B cell (primary cell): ENCODE results near the gene ADCY2. TPM values are rescaled to one million over a fixed set of nuclear protein-coding genes. Genes with fewer than 3 reads are reported as not detected.

Experiments used
- ATAC-seq: fragments of 200-7000 bp; cut with Tn5 transposase; one replicate; pipeline ENCODE4 v1.10.0; 2021; ENCODE audit warnings: low read depth, mild to moderate bottlenecking, moderate number of reproducible peaks, moderate library complexity
- CTCF ChIA-PET: fragments of 350-600 bp; sonication (Branson Sonifier 250); formaldehyde crosslinking; loops from one replicate; lab custom pipeline; 2021; ENCODE audit warnings: antibody characterized with exemption, inconsistent platforms; lab: Charles Lee
- POLR2A ChIA-PET: fragments of 350-600 bp; sonication (Branson Sonifier 250); formaldehyde crosslinking; loops from one replicate; lab custom pipeline; 2021; ENCODE audit warnings: antibody characterized with exemption; lab: Charles Lee
- DNase-seq: peaks from one replicate; pipeline ENCODE4 v3.0.0; 2013
- H2AFZ ChIP-seq: 2 replicates; pipeline ENCODE4 v1.6.1; 2012; ENCODE audit warnings: mild to moderate bottlenecking, low read depth, low read length; ENCODE audit not compliant: insufficient read depth, poor library complexity, severe bottlenecking
- H3K27ac ChIP-seq, 2 donors: 1 replicate in 1 of 2; 2 replicates in 1 of 2; pipeline ENCODE4 v1.5.1; 2012 to 2013; ENCODE audit warnings: low read length in 2 of 2, mild to moderate bottlenecking in 2 of 2, moderate library complexity in 1 of 2
- H3K27me3 ChIP-seq, 4 experiments: fragments of 200-600 bp in 1 of 4; sonication (generic) in 1 of 4; replicated peaks in 1 of 4; 1 replicate in 2 of 4; 2 replicates in 2 of 4; pipeline versions ENCODE4 v1.6.1 to v1.7.0; 2013 to 2016; ENCODE audit warnings: low read length in 3 of 4, mild to moderate bottlenecking in 2 of 4, mixed read lengths in 1 of 4, moderate library complexity in 1 of 4; ENCODE audit not compliant: insufficient read depth in 4 of 4, control insufficient read depth in 3 of 4; ENCODE audit errors: control extremely low read depth in 1 of 4
- H3K36me3 ChIP-seq, 2 experiments: replicated peaks in 1 of 2; 1 replicate in 1 of 2; 2 replicates in 1 of 2; pipeline versions ENCODE4 v1.6.1 to v1.7.1; 2013; ENCODE audit warnings: low read length in 1 of 2; ENCODE audit not compliant: insufficient read depth in 2 of 2, control insufficient read depth in 1 of 2; ENCODE audit errors: control extremely low read depth in 1 of 2, extremely low read depth in 1 of 2
- H3K4me1 ChIP-seq, 2 donors: fragments of 200-600 bp in 1 of 2; sonication (generic) in 1 of 2; 1 replicate in 1 of 2; 2 replicates in 1 of 2; pipeline versions ENCODE4 v1.5.1 to v1.6.1; 2013 to 2017; ENCODE audit warnings: low read length in 2 of 2; ENCODE audit not compliant: control insufficient read depth in 2 of 2, insufficient read depth in 2 of 2
- H3K4me2 ChIP-seq: replicated peaks from 2 replicates; pipeline ENCODE3; 2012; ENCODE audit warnings: mild to moderate bottlenecking, low read depth, low read length; ENCODE audit not compliant: poor library complexity, severe bottlenecking
- H3K4me3 ChIP-seq, 5 experiments: fragments of 200-600 bp in 1 of 5; sonication (generic) in 1 of 5; 1 replicate in 3 of 5; 2 replicates in 2 of 5; pipeline versions ENCODE4 v1.5.1 to v1.7.0; 2011 to 2016; ENCODE audit warnings: low read length in 4 of 5, mild to moderate bottlenecking in 4 of 5, low read depth in 2 of 5, control low read depth in 1 of 5, moderate library complexity in 1 of 5; ENCODE audit not compliant: insufficient read depth in 1 of 5; ENCODE audit errors: control extremely low read depth in 1 of 5, extremely low read depth in 1 of 5
- H3K79me2 ChIP-seq: fragments of 200-600 bp; sonication (generic); one replicate; pipeline ENCODE4 v1.6.0; 2016; ENCODE audit warnings: low read length; ENCODE audit not compliant: control insufficient read depth, insufficient read depth
- H3K9ac ChIP-seq: fragments of 200-600 bp; sonication (generic); 2 replicates; pipeline ENCODE4 v1.6.1; 2017; ENCODE audit warnings: mild to moderate bottlenecking, low read length, moderate library complexity
- H3K9me3 ChIP-seq, 3 donors: one replicate each; pipeline versions ENCODE4 v1.6.1 to v1.7.1; 2013; ENCODE audit warnings: low read length in 2 of 3; ENCODE audit not compliant: control insufficient read depth in 2 of 3, insufficient read depth in 1 of 3; ENCODE audit errors: control extremely low read depth in 1 of 3
- H4K20me1 ChIP-seq: 2 replicates; pipeline ENCODE4 v1.6.0; 2012; ENCODE audit warnings: mild to moderate bottlenecking, low read length; ENCODE audit not compliant: insufficient read depth, control insufficient read depth, poor library complexity, severe bottlenecking
- H3K27ac Mint-ChIP-seq: one replicate; pipeline ENCODE4 v1.8.0; 2021; ENCODE audit warnings: mixed read lengths
- H3K27me3 Mint-ChIP-seq: one replicate; pipeline ENCODE4 v1.8.0; 2021; ENCODE audit warnings: mixed read lengths
- H3K4me1 Mint-ChIP-seq: one replicate; pipeline ENCODE4 v1.8.0; 2021; ENCODE audit warnings: mixed read lengths
- H3K4me3 Mint-ChIP-seq: one replicate; pipeline ENCODE4 v1.8.0; 2021; ENCODE audit warnings: mixed read lengths
- H3K9me3 Mint-ChIP-seq: one replicate; pipeline ENCODE4 v1.8.0; 2022; ENCODE audit warnings: mixed read lengths; ENCODE audit not compliant: insufficient read depth
- EZH2 ChIP-seq: IDR thresholded peaks from 2 replicates; pipeline ENCODE4 v1.6.1; 2012; ENCODE audit warnings: borderline replicate concordance, low read depth, mild to moderate bottlenecking, moderate library complexity, low read length; ENCODE audit not compliant: insufficient read depth, poor library complexity, severe bottlenecking
- WGBS: methylation state at CpG from one replicate; pipeline ENCODE4 v1.1.5; 2013; ENCODE audit warnings: missing lambda C conversion rate; ENCODE audit not compliant: insufficient coverage; 5-methylcytosine and 5-hydroxymethylcytosine counted together
- intact Hi-C: fragments of 100-400 bp; cut with micrococcal nuclease; formaldehyde crosslinking; loops from one replicate; pipeline ENCODE4 v1.10.0; 2022
- polyA plus RNA-seq: library from polyadenylated mRNA; depleted of rRNA; stranded (reverse); fragments of >200 nt; gene quantifications from 2 replicates; pipeline ENCODE4 v1.2.3, GENCODE V29; 2012
- total RNA-seq, 2 donors: library from RNA; stranded (reverse); fragments of 120-200 nt in 1 of 2; gene quantifications; 1 replicate in 1 of 2; 2 replicates in 1 of 2; pipeline versions ENCODE4 v1.2.3 to v1.2.4, GENCODE V29; 2013 to 2022
- TF ChIP-seq, protein P1 (sequence below): fragments of 200-600 bp; IDR thresholded peaks from one replicate; pipeline ENCODE4 v1.8.0; 2022; ENCODE audit warnings: antibody characterized with exemption, mild to moderate bottlenecking

Gene ADCY2
- total and polyA plus RNA-seq, 2 donors (not counting 1 experiment from before 2014, with no cell fraction given) = not detected

GRCh38 chr5:7747728-7748127, 351.8 kb downstream of the ADCY2 start:
- POLR2A ChIA-PET = no interaction called here
- H3K36me3 ChIP-seq = no peaks in the 10 kb centered on the region
- no peaks in the 10 kb centered on the region for H3K4me1 Mint-ChIP-seq
- H3K27me3 ChIP-seq = no peaks in the 10 kb centered on the region
- CTCF ChIA-PET = no interaction called here
- DNase-seq = no peak
- H3K27ac Mint-ChIP-seq = no peak overlapping the region
- H3K9me3 ChIP-seq = no peaks in the 10 kb centered on the region
- no peaks in the 10 kb centered on the region for H3K4me1 ChIP-seq
- TF ChIP-seq, protein P1, sequence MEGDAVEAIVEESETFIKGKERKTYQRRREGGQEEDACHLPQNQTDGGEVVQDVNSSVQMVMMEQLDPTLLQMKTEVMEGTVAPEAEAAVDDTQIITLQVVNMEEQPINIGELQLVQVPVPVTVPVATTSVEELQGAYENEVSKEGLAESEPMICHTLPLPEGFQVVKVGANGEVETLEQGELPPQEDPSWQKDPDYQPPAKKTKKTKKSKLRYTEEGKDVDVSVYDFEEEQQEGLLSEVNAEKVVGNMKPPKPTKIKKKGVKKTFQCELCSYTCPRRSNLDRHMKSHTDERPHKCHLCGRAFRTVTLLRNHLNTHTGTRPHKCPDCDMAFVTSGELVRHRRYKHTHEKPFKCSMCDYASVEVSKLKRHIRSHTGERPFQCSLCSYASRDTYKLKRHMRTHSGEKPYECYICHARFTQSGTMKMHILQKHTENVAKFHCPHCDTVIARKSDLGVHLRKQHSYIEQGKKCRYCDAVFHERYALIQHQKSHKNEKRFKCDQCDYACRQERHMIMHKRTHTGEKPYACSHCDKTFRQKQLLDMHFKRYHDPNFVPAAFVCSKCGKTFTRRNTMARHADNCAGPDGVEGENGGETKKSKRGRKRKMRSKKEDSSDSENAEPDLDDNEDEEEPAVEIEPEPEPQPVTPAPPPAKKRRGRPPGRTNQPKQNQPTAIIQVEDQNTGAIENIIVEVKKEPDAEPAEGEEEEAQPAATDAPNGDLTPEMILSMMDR = no peak
- TF ChIP-seq EZH2 = no peak
- peaks cover 8% of the 10 kb centered on the region for H3K27me3 Mint-ChIP-seq
- H3K9me3 Mint-ChIP-seq = no peaks in the 10 kb centered on the region
- no peaks in the 10 kb centered on the region for H4K20me1 ChIP-seq
- H3K79me2 ChIP-seq = no peaks in the 10 kb centered on the region
- 89% methylated on average over 3 of the region's 6 CpGs for WGBS
- intact Hi-C loops = loop anchor here (5.0 kb wide), 1 partner anchor 980 kb away; no protein-coding TSS in a partner anchor
- ATAC-seq = no peak
- no peak overlapping the region for H3K9ac ChIP-seq
- no peak overlapping the region for H3K4me3 Mint-ChIP-seq
- no peak overlapping the region for H3K4me3 ChIP-seq
- H2AFZ ChIP-seq = no peak overlapping the region
- H3K4me2 ChIP-seq = no peak overlapping the region
- no peak overlapping the region for H3K27ac ChIP-seq

DNA sequence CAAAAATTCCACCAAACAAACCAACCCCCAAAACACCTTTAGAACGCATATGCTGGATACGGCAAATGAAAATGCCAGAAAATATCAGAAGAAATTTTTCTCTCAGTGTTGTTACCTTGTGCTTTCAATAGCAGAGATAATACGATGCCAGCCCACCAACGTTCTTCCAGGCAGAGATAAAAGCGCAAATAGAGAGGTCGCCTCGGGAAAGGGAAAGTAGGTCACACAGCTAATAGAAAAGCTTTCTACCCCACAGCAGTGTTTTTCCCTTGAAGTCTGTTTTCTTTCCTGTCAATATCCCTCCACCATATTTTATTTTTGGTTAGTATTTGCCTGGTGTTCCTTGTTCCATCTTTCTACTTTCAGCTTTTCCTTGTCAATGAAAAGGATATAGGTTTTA, 353.7 kb downstream of the ADCY2 start:
- Histone ChIP-seq H3K27ac (no peak overlapping the region), H3K9me3 (no peaks in the 10 kb centered on the region), H3K4me2 (no peak overlapping the region), H3K79me2 (no peaks in the 10 kb centered on the region), H3K27me3 (no peaks in the 10 kb centered on the region), H3K4me1 (no peaks in the 10 kb centered on the region), H3K9ac (no peak overlapping the region), H4K20me1 (no peaks in the 10 kb centered on the region), H3K36me3 (no peaks in the 10 kb centered on the region), H2AFZ (no peak overlapping the region), H3K4me3 (no peak overlapping the region)
- intact Hi-C loops = loop anchor here (5.0 kb wide), 1 partner anchor 982 kb away; no protein-coding TSS in a partner anchor
- 83% methylated on average over 5 of the region's 7 CpGs for WGBS
- Mint-ChIP-seq H3K9me3 (no peaks in the 10 kb centered on the region), H3K27ac (no peak overlapping the region), H3K27me3 (peaks cover 14% of the 10 kb centered on the region), H3K4me3 (no peak overlapping the region), H3K4me1 (no peaks in the 10 kb centered on the region)
- DNase-seq = no peak
- TF ChIP-seq EZH2 = no peak
- ChIA-PET POLR2A (no interaction called here), CTCF (no interaction called here)
- no peak for ATAC-seq
